A549 treated with DMSO at 1 μM for 4 hours (cell line): ENCODE data around the gene CCDC92. TPM values are rescaled to one million over a fixed set of nuclear protein-coding genes. Genes with fewer than 3 reads are reported as not detected.

Source experiments
- total RNA-seq: library from RNA; stranded (reverse); fragments of 200-300 nt; extraction: Qiagen RNA extraction; gene quantifications from 5 replicates; pipeline ENCODE4 v1.2.3, GENCODE V29; 2022; ENCODE audit warnings: low read depth

CCDC92 gene
- 18.8 to 24.6 TPM (median 23.4 TPM) in 5 replicates for total RNA-seq

GRCh38 chr12:123972457-123973401, at the start of gene CCDC92, which contains the start of gene ZNF664:
CCDC92 (minus strand) TSS chr12:123972831; CDS start chr12:123944305, 28,526 bp downstream.
ZNF664 (plus strand) TSS chr12:123973215; CDS start chr12:124012145, 38,930 bp downstream.

Other genes with a start within 250 kb of the CCDC92 start
- 0.11 to 0.42 TPM (median 0.29 TPM) in 5 replicates for gene DNAH10, start 210.5 kb downstream of the CCDC92 start, total RNA-seq
- 55.9 to 71.9 TPM (median 68.2 TPM) in 5 replicates for gene ZNF664, start 384 bp upstream of the CCDC92 start, total RNA-seq